Neural cell (in vitro differentiated cells): ENCODE measurements around the gene CALY.

Source experiments
- EP300 ChIP-seq: fragments of 450-650 bp; conservative IDR thresholded peaks from 2 replicates; pipeline ENCODE4 v1.6.1; 2014; ENCODE audit warnings: antibody characterized with exemption, mild to moderate bottlenecking, moderate library complexity; ENCODE audit not compliant: poor library complexity, severe bottlenecking
- EZH2 ChIP-seq: fragments of 200-600, 300-800 bp; shearing (Covaris generic), sonication (generic); IDR thresholded peaks from 2 replicates; pipeline ENCODE4 v1.6.1; 2014; ENCODE audit warnings: antibody characterized with exemption, low read length, borderline replicate concordance, mild to moderate bottlenecking; ENCODE audit not compliant: insufficient read depth, poor library complexity, severe bottlenecking
- POLR2AphosphoS5 ChIP-seq: IDR thresholded peaks from 2 replicates; pipeline ENCODE4 v1.6.1; 2012
- RAD21 ChIP-seq: fragments of 450-650 bp; conservative IDR thresholded peaks from 2 replicates; pipeline ENCODE4 v1.6.1; 2014; ENCODE audit warnings: antibody characterized with exemption, mild to moderate bottlenecking, moderate library complexity
- SMC3 ChIP-seq: fragments of 450-650 bp; conservative IDR thresholded peaks from 2 replicates; pipeline ENCODE4 v1.6.1; 2014; ENCODE audit warnings: antibody characterized with exemption, mild to moderate bottlenecking, moderate library complexity; ENCODE audit not compliant: poor library complexity
- TF ChIP-seq, protein P1 (sequence below): fragments of 450-650 bp; IDR thresholded peaks from 2 replicates; pipeline ENCODE4 v1.5.1; 2014; ENCODE audit warnings: antibody characterized with exemption, mild to moderate bottlenecking, moderate library complexity; ENCODE audit not compliant: poor library complexity, severe bottlenecking

GRCh38 chr10:133314911-133315310, 21.8 kb downstream of the CALY start:
- TF ChIP-seq EZH2 (no peak), EP300 (no peak), RAD21 (no peak), SMC3 (no peak), POLR2AphosphoS5 (no peak)
- TF ChIP-seq, protein P1, sequence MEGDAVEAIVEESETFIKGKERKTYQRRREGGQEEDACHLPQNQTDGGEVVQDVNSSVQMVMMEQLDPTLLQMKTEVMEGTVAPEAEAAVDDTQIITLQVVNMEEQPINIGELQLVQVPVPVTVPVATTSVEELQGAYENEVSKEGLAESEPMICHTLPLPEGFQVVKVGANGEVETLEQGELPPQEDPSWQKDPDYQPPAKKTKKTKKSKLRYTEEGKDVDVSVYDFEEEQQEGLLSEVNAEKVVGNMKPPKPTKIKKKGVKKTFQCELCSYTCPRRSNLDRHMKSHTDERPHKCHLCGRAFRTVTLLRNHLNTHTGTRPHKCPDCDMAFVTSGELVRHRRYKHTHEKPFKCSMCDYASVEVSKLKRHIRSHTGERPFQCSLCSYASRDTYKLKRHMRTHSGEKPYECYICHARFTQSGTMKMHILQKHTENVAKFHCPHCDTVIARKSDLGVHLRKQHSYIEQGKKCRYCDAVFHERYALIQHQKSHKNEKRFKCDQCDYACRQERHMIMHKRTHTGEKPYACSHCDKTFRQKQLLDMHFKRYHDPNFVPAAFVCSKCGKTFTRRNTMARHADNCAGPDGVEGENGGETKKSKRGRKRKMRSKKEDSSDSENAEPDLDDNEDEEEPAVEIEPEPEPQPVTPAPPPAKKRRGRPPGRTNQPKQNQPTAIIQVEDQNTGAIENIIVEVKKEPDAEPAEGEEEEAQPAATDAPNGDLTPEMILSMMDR: no peak
